ENCODE measurements around the gene HOXA13. TPM values are rescaled to one million over a fixed set of nuclear protein-coding genes. Genes with fewer than 3 reads are reported as not detected.

HOXA13 gene
- total RNA-seq, 1 experiment from 2014 or later = 0.68 TPM

DNA sequence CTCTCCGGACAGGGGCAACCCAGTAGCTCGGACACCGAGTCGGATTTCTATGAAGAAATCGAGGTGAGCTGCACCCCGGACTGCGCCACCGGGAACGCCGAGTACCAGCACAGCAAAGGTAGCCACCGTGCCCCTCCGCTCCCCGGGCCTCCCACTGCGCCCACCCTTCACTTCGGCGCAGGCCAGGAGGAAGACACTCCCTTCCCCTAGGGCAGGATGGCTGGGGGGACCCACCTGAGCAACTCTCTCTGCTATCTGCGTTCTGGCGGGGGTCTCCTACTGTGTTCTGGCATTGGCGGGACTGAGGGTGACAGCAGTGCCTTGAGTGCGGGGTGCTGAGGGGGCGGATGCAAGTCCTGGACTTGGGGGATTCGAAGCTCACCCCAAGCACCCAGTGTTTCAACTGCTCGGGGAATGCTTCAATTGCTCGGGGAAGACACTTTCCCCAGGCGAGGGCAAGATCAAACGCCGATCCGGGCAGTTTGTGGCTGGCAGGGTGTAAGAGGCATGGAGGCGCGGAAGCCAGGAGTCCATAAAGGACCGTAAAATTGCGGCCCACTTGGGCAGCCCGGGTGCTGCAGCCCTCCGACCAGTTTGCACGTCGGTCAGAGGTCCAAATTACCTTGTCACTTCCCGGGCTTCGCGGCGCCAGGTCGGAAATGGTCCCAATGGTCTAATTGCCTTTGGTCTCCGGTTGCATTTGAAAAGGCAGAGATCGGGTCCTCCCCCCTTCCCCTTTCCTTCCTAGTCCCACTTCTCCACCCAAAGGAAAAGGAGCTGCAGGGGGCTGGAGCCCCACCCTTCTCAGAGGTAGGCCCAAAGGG, 43.7 kb upstream of the HOXA13 start:
- Mint-ChIP-seq H3K27ac (ENCODE audit: unreplicated experiment) (no peak overlapping the region), H3K36me3 (ENCODE audit: insufficient read depth, unreplicated experiment) (no peaks in the 10 kb centered on the region), H3K9me3 (ENCODE audit: unreplicated experiment) (no peaks in the 10 kb centered on the region), H3K4me3 (ENCODE audit: unreplicated experiment) (no peak overlapping the region), H3K4me1 (ENCODE audit: low read depth, unreplicated experiment) (no peaks in the 10 kb centered on the region), H3K27me3 (ENCODE audit: insufficient read depth, unreplicated experiment) (no peaks in the 10 kb centered on the region)
- H3K36me3 ChIP-seq (ENCODE audit: control insufficient read depth, insufficient read depth, low read length) = no peaks in the 10 kb centered on the region
- ChIA-PET POLR2A (no interaction called here), CTCF (no interaction called here)
- TF ChIP-seq, protein P1, sequence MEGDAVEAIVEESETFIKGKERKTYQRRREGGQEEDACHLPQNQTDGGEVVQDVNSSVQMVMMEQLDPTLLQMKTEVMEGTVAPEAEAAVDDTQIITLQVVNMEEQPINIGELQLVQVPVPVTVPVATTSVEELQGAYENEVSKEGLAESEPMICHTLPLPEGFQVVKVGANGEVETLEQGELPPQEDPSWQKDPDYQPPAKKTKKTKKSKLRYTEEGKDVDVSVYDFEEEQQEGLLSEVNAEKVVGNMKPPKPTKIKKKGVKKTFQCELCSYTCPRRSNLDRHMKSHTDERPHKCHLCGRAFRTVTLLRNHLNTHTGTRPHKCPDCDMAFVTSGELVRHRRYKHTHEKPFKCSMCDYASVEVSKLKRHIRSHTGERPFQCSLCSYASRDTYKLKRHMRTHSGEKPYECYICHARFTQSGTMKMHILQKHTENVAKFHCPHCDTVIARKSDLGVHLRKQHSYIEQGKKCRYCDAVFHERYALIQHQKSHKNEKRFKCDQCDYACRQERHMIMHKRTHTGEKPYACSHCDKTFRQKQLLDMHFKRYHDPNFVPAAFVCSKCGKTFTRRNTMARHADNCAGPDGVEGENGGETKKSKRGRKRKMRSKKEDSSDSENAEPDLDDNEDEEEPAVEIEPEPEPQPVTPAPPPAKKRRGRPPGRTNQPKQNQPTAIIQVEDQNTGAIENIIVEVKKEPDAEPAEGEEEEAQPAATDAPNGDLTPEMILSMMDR (IDR thresholded peaks at IDR 0.05; ENCODE audit: insufficient read depth in 1 of 2, low read depth in 1 of 2, low read length in 1 of 2, severe bottlenecking in 1 of 2, unreplicated experiment in 1 of 2) = no peak
- intact Hi-C loops (cut with micrococcal nuclease; ENCODE audit: unreplicated experiment) = no loop called here
- no peaks in the 10 kb centered on the region for H3K27me3 ChIP-seq (replicated peaks; ENCODE audit: control insufficient read depth, insufficient read depth, low read length)
- H3K4me3 ChIP-seq (ENCODE audit: low read depth, low read length) = no peak overlapping the region
- H3K9me3 ChIP-seq = no peaks in the 10 kb centered on the region
- DNase-seq = no peak
- no TSS peak for BruUV-seq (replicated peaks)
- H3K4me1 ChIP-seq = no peaks in the 10 kb centered on the region

DNA sequence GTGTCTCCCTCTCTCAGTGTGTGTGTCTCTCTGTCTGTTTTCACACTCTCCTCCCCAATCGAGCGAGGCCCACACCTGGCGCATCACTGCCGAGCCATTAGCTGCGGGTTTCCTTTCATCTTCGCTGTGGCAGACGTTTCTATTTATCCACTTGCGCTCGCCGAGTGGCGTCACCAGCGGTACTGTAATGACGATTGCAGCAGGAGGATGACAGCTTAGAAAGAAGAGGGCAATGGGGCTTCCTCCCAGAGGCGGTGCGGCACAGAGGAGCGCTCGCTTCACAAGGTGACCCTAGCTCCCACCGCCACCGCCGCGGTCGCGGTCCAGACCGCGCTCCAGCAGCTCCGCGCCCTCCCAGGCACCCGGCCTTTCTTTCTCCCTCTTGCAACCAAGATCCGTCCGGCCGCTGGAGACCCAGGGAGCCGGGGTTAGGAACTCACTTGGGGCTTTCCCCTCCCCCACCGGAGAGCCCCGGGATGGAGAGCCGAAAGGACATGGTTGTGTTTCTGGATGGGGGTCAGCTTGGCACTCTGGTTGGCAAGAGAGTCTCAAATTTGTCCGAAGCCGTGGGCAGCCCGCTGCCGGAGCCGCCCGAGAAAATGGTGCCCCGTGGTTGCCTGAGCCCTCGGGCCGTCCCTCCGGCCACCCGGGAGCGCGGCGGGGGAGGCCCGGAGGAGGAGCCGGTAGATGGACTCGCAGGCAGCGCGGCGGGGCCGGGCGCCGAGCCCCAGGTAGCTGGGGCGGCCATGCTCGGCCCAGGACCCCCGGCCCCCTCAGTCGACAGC, 42.9 kb upstream of the HOXA13 start, which contains the start of gene EVX1:
Gene EVX1, plus strand, starts transcription at position 248 of the 785 bp plus-strand sequence. Its CDS starts 229 bp downstream, at position 477.
- Histone ChIP-seq H3K36me3 (ENCODE audit: control insufficient read depth, insufficient read depth, low read length) (no peaks in the 10 kb centered on the region), H3K27me3 (replicated peaks; ENCODE audit: control insufficient read depth, insufficient read depth, low read length) (no peaks in the 10 kb centered on the region), H3K9me3 (no peaks in the 10 kb centered on the region), H3K4me3 (ENCODE audit: low read depth, low read length) (no peak within 1 kb of the TSS), H3K4me1 (no peaks in the 10 kb centered on the region)
- Mint-ChIP-seq H3K36me3 (ENCODE audit: insufficient read depth, unreplicated experiment) (no peaks in the 10 kb centered on the region), H3K4me1 (ENCODE audit: low read depth, unreplicated experiment) (no peaks in the 10 kb centered on the region), H3K27ac (ENCODE audit: unreplicated experiment) (no peak within 1 kb of the TSS), H3K27me3 (ENCODE audit: insufficient read depth, unreplicated experiment) (no peaks in the 10 kb centered on the region), H3K9me3 (ENCODE audit: unreplicated experiment) (no peaks in the 10 kb centered on the region), H3K4me3 (ENCODE audit: unreplicated experiment) (no peak within 1 kb of the TSS)
- no TSS peak for BruUV-seq (replicated peaks)
- POLR2A ChIA-PET = no interaction called here
- CTCF ChIA-PET = no interaction called here
- DNase-seq = no peak
- TF ChIP-seq, protein P1 (IDR thresholded peaks at IDR 0.05; ENCODE audit: insufficient read depth in 1 of 2, low read depth in 1 of 2, low read length in 1 of 2, severe bottlenecking in 1 of 2, unreplicated experiment in 1 of 2) = no peak
- intact Hi-C loops (cut with micrococcal nuclease; ENCODE audit: unreplicated experiment) = no loop called here

DNA sequence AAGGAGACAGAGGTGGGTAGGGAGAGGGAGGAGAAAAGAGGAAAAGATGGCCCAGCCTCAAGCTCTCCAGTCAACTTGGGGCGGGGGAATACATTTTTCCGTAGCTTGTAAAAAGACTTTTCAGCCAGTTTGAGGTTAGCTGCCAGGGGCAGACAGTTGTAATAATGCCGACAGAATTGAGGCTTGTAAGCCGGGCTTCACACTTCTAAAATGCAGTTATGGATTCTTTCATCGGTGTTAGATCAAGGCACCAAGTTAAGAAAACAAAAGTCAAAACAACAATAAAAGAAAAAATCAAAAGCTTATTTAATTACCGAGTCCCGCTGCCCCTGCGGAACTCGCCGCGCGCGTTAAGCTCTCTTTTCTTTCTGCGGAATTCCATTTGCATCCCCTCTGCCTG, 42.3 kb upstream of the HOXA13 start:
- H3K27ac Mint-ChIP-seq (ENCODE audit: unreplicated experiment) = no peak overlapping the region

More for the DNA sequence above, 42.3 kb upstream of the HOXA13 start:
- Histone ChIP-seq H3K36me3 (ENCODE audit: control insufficient read depth, insufficient read depth, low read length) (no peaks in the 10 kb centered on the region), H3K4me3 (ENCODE audit: low read depth, low read length) (no peak overlapping the region), H3K9me3 (no peaks in the 10 kb centered on the region), H3K4me1 (no peaks in the 10 kb centered on the region), H3K27me3 (replicated peaks; ENCODE audit: control insufficient read depth, insufficient read depth, low read length) (no peaks in the 10 kb centered on the region)
- Mint-ChIP-seq H3K36me3 (ENCODE audit: insufficient read depth, unreplicated experiment) (no peaks in the 10 kb centered on the region), H3K9me3 (ENCODE audit: unreplicated experiment) (no peaks in the 10 kb centered on the region), H3K27me3 (ENCODE audit: insufficient read depth, unreplicated experiment) (no peaks in the 10 kb centered on the region), H3K4me1 (ENCODE audit: low read depth, unreplicated experiment) (no peaks in the 10 kb centered on the region), H3K4me3 (ENCODE audit: unreplicated experiment) (no peak overlapping the region)
- CTCF ChIA-PET = no interaction called here
- BruUV-seq (replicated peaks) = no TSS peak
- intact Hi-C loops (cut with micrococcal nuclease; ENCODE audit: unreplicated experiment) = no loop called here
- POLR2A ChIA-PET = no interaction called here
- TF ChIP-seq, protein P1 (IDR thresholded peaks at IDR 0.05; ENCODE audit: insufficient read depth in 1 of 2, low read depth in 1 of 2, low read length in 1 of 2, severe bottlenecking in 1 of 2, unreplicated experiment in 1 of 2) = no peak
- no peak for DNase-seq

Measured in Caco-2 (cell line).